ENCODE results near the gene CHD6. TPM values are rescaled to one million over a fixed set of nuclear protein-coding genes. Genes with fewer than 3 reads are reported as not detected.

The CHD6 gene
- total RNA-seq, 1 experiment from 2014 or later, result 80.5 TPM

DNA sequence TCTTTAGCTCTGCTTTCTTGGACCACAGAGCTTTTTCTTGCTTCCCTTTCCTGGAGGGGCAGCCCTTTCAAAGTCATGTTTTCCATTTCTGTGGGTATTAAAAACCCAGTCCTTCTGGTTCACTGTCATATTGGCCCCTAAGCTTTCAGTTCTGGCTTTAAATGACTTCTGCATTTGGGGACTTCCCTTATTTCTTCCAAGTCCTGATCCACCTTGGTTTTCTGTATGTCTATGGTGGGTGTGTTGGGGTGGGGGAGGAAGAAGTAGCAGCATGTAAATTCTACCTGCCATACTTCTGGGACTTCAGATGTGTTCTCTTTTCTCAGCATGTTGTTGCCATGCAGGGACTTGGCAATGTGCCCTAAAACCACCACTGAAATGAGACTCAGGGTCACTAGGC is 174.5 kb downstream of the CHD6 start:
- H3K36me3 ChIP-seq (ENCODE audit: control insufficient read depth, insufficient read depth, low read length), result peaks cover 17% of the 10 kb centered on the region
- CTCF ChIA-PET, result interaction anchor here (1.0 kb wide), 1 partner anchor 103 kb away, joined by 3 read pairs; the partner anchor contains the start of gene LPIN3

DNA sequence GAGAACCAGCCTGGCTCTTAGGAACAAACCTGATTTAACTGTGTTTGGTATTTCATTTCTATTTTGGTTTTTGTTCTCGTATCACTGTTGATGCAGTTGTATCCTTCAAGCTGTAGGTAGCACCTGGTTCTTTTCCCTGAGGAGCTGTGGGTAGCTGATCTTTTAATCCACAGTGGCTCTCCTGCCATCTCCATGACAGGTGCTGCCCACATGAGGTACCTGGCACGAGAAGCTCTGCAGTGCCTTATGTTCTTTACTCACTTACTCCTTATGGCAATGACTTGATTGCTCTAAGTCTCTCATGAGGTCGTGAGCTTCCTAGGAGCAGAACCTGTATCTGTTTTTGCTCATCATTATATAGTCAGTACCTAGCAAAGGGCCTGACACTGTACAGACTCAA is 177.3 kb downstream of the CHD6 start:
- H3K36me3 Mint-ChIP-seq (ENCODE audit: insufficient read depth, unreplicated experiment), result peaks cover 36% of the 10 kb centered on the region
- Histone ChIP-seq H3K36me3 (ENCODE audit: control insufficient read depth, insufficient read depth, low read length) (peaks cover 10% of the 10 kb centered on the region), H3K4me3 (ENCODE audit: low read depth, low read length) (no peak overlapping the region), H3K4me1 (no peaks in the 10 kb centered on the region), H3K27me3 (replicated peaks; ENCODE audit: control insufficient read depth, insufficient read depth, low read length) (no peaks in the 10 kb centered on the region), H3K9me3 (no peaks in the 10 kb centered on the region)
- H3K27me3 Mint-ChIP-seq (ENCODE audit: insufficient read depth, unreplicated experiment), result no peaks in the 10 kb centered on the region
- H3K4me1 Mint-ChIP-seq (ENCODE audit: low read depth, unreplicated experiment), result no peaks in the 10 kb centered on the region
- no peak for DNase-seq
- TF ChIP-seq CTCF (IDR thresholded peaks at IDR 0.05; ENCODE audit: insufficient read depth in 1 of 2, low read depth in 1 of 2, low read length in 1 of 2, severe bottlenecking in 1 of 2, unreplicated experiment in 1 of 2), result no peak
- no TSS peak for BruUV-seq (replicated peaks)
- POLR2A ChIA-PET, result no interaction called here
- intact Hi-C loops (cut with micrococcal nuclease; ENCODE audit: unreplicated experiment), result no loop called here
- no peaks in the 10 kb centered on the region for H3K9me3 Mint-ChIP-seq (ENCODE audit: unreplicated experiment)
- H3K4me3 Mint-ChIP-seq (ENCODE audit: unreplicated experiment), result no peak overlapping the region
- CTCF ChIA-PET, result no interaction called here
- no peak overlapping the region for H3K27ac Mint-ChIP-seq (ENCODE audit: unreplicated experiment)

More for the DNA sequence above, 174.5 kb downstream of the CHD6 start:
- peaks cover 43% of the 10 kb centered on the region for H3K36me3 Mint-ChIP-seq (ENCODE audit: insufficient read depth, unreplicated experiment)
- Histone ChIP-seq H3K9me3 (no peaks in the 10 kb centered on the region), H3K4me1 (peaks cover 13% of the 10 kb centered on the region), H3K4me3 (ENCODE audit: low read depth, low read length) (no peak overlapping the region), H3K27me3 (replicated peaks; ENCODE audit: control insufficient read depth, insufficient read depth, low read length) (no peaks in the 10 kb centered on the region)
- POLR2A ChIA-PET, result no interaction called here
- H3K27ac Mint-ChIP-seq (ENCODE audit: unreplicated experiment), result no peak overlapping the region
- no peak overlapping the region for H3K4me3 Mint-ChIP-seq (ENCODE audit: unreplicated experiment)
- no peak for TF ChIP-seq CTCF (IDR thresholded peaks at IDR 0.05; ENCODE audit: insufficient read depth in 1 of 2, low read depth in 1 of 2, low read length in 1 of 2, severe bottlenecking in 1 of 2, unreplicated experiment in 1 of 2)
- no peaks in the 10 kb centered on the region for H3K27me3 Mint-ChIP-seq (ENCODE audit: insufficient read depth, unreplicated experiment)
- intact Hi-C loops (cut with micrococcal nuclease; ENCODE audit: unreplicated experiment), result no loop called here
- BruUV-seq (replicated peaks), result no TSS peak
- no peaks in the 10 kb centered on the region for H3K4me1 Mint-ChIP-seq (ENCODE audit: low read depth, unreplicated experiment)
- H3K9me3 Mint-ChIP-seq (ENCODE audit: unreplicated experiment), result no peaks in the 10 kb centered on the region
- DNase-seq, result no peak

DNA sequence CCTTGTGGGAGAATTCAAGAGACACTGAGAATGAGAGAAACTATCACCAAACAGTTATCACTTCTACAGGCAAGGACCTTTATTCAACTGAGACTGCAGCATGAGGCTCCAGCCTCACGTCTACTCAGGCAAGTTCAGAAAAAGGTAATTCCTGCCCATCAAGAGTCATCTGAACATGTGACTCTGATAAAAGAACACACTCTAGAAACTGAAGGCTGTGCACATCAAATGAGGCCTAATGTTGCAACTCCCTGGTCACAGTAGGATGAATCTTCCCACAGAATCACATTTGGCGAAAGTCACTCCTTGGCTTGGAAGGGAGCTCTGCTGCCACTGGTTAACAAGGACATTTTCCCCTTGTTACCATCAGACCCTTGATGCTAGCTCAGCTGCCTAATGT is 180.3 kb downstream of the CHD6 start:
- peaks cover 48% of the 10 kb centered on the region for H3K36me3 Mint-ChIP-seq (ENCODE audit: insufficient read depth, unreplicated experiment)
- Histone ChIP-seq H3K4me3 (ENCODE audit: low read depth, low read length) (no peak overlapping the region), H3K9me3 (no peaks in the 10 kb centered on the region), H3K27me3 (replicated peaks; ENCODE audit: control insufficient read depth, insufficient read depth, low read length) (no peaks in the 10 kb centered on the region), H3K4me1 (no peaks in the 10 kb centered on the region), H3K36me3 (ENCODE audit: control insufficient read depth, insufficient read depth, low read length) (peaks cover 8% of the 10 kb centered on the region)
- H3K4me1 Mint-ChIP-seq (ENCODE audit: low read depth, unreplicated experiment), result no peaks in the 10 kb centered on the region
- ChIA-PET CTCF (no interaction called here), POLR2A (no interaction called here)
- TF ChIP-seq CTCF (IDR thresholded peaks at IDR 0.05; ENCODE audit: insufficient read depth in 1 of 2, low read depth in 1 of 2, low read length in 1 of 2, severe bottlenecking in 1 of 2, unreplicated experiment in 1 of 2), result no peak
- no TSS peak for BruUV-seq (replicated peaks)
- H3K27ac Mint-ChIP-seq (ENCODE audit: unreplicated experiment), result no peak overlapping the region
- intact Hi-C loops (cut with micrococcal nuclease; ENCODE audit: unreplicated experiment), result no loop called here
- H3K27me3 Mint-ChIP-seq (ENCODE audit: insufficient read depth, unreplicated experiment), result no peaks in the 10 kb centered on the region
- no peaks in the 10 kb centered on the region for H3K9me3 Mint-ChIP-seq (ENCODE audit: unreplicated experiment)
- no peak overlapping the region for H3K4me3 Mint-ChIP-seq (ENCODE audit: unreplicated experiment)
- no peak for DNase-seq
